Measurements from ENCODE around the gene SLC27A4.

The SLC27A4 gene

DNA sequence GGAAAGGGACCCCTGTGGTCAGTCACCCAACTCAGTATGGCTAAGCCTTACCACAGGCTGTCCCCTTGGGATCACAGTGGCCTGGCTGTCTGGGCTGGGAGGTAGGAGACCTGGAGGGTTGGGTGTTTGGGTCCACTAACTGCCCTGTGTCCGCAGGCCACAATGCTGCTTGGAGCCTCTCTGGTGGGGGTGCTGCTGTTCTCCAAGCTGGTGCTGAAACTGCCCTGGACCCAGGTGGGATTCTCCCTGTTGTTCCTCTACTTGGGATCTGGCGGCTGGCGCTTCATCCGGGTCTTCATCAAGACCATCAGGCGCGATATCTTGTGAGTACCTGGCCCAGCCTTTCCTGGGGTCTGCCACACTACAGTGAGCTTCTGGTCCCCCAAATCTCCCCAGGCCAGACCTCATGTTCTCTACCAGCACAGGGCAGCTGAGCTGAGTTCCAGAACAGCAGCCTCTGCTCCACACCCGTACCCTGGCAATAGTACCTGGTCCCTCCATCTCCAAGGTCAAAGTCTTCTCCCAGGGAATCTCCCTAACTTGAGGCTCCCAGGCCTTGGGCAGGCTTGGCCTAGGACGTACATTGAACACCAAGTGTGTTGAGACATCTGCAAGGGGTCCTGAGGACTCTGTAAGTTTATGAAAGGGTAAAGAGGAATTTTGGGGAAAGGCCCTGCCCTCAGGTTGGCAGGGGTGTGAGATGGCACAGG lies 2.8 kb downstream of the SLC27A4 start:
- H3K27ac Mint-ChIP-seq: no peak overlapping the region
- H3K4me3 Mint-ChIP-seq: no peak overlapping the region
- H3K27me3 Mint-ChIP-seq: no peaks in the 10 kb centered on the region
- no peak for ATAC-seq
- peaks cover 29% of the 10 kb centered on the region for H3K36me3 Mint-ChIP-seq
- no peaks in the 10 kb centered on the region for H3K9me3 Mint-ChIP-seq
- peaks cover 9% of the 10 kb centered on the region for H3K4me1 Mint-ChIP-seq

DNA sequence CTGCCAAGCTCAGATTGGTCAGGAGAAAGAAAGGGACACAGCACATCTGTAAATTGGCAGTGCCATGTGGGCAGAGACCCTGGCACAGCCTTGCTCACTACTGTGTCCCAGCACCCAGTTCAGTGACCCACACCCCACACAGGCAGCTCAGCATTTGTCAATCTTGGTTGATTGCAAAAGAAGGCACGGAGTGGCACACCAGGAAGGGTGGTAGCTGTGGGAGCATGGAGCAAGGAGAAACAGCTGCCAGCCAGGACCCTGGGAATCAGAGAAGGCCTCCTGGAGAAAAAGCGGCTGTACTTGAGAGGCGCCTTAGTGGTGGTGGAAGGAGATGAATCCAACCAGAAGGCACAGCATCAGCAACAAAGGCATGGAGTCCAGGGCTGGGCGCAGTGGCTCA lies 3.5 kb downstream of the SLC27A4 start:
- H3K4me3 Mint-ChIP-seq: no peak overlapping the region
- peaks cover 9% of the 10 kb centered on the region for H3K4me1 Mint-ChIP-seq
- H3K36me3 Mint-ChIP-seq: peaks cover 30% of the 10 kb centered on the region
- H3K27ac Mint-ChIP-seq: no peak overlapping the region
- no peaks in the 10 kb centered on the region for H3K27me3 Mint-ChIP-seq
- ATAC-seq: no peak
- no peaks in the 10 kb centered on the region for H3K9me3 Mint-ChIP-seq

DNA sequence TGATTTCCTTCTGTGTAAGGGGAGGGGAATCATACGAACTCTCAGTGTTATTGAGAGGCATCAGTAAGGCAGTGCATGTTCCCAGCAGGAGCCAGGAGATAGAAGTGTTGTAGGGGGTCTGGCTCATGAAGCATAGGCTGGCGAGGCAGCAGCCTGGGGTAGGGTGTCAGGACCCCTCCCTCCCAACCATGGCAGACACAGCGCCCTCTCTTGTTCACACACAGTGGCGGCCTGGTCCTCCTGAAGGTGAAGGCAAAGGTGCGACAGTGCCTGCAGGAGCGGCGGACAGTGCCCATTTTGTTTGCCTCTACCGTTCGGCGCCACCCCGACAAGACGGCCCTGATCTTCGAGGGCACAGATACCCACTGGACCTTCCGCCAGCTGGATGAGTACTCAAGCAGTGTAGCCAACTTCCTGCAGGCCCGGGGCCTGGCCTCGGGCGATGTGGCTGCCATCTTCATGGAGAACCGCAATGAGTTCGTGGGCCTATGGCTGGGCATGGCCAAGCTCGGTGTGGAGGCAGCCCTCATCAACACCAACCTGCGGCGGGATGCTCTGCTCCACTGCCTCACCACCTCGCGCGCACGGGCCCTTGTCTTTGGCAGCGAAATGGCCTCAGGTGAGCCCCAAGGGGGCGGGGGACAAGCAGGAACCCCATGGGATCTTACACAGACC lies 4.7 kb downstream of the SLC27A4 start:
- Mint-ChIP-seq H3K9me3 (no peaks in the 10 kb centered on the region), H3K4me1 (peaks cover 9% of the 10 kb centered on the region), H3K4me3 (no peak overlapping the region), H3K27ac (no peak overlapping the region), H3K36me3 (peaks cover 42% of the 10 kb centered on the region), H3K27me3 (no peaks in the 10 kb centered on the region)
- no peak for ATAC-seq

DNA sequence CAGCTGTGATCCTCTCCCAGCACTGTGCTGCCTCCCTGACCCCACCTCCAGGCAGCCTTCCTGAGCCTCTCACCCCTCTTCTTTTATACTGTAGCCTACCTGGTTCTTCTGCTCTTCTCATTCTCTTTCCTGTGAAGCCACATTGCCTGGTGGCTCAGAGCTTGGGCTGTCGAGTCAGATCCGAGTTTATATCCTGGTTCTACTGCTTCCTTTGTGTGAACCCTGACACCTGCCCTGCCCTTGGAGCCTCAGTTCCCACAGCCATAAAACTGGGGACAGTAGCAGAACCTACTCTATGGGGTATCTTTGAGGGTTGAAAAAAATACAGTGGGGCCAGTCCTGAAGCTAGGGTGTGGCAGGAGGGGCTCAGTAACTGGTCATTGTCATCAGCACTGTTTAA lies 8.8 kb downstream of the SLC27A4 start:
- H3K27ac Mint-ChIP-seq: no peak overlapping the region
- H3K27me3 Mint-ChIP-seq: no peaks in the 10 kb centered on the region
- no peak overlapping the region for H3K4me3 Mint-ChIP-seq
- H3K4me1 Mint-ChIP-seq: no peaks in the 10 kb centered on the region
- H3K9me3 Mint-ChIP-seq: no peaks in the 10 kb centered on the region
- ATAC-seq: no peak
- peaks cover 57% of the 10 kb centered on the region for H3K36me3 Mint-ChIP-seq

DNA sequence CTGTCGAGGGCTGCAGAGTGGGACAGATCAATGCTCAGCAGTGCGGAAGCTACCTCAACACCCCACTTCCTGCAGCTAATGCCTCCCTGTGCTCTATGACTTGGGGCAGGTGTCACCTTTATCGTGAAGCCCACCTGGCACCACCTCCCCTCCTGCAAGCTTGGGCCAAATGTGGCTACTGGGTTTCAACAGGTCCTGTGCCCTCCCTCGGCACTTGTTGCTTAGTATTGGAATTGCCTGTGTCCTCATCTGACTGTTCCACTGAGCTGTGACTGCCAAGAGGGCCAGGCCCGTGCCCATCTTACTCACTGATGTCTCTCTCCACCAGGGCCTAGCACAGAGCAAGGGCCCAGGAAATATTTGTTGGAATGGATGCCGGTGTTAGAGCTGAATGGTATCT lies 9.4 kb downstream of the SLC27A4 start:
- H3K27ac Mint-ChIP-seq: no peak overlapping the region
- no peak overlapping the region for H3K4me3 Mint-ChIP-seq
- H3K9me3 Mint-ChIP-seq: no peaks in the 10 kb centered on the region
- peaks cover 53% of the 10 kb centered on the region for H3K36me3 Mint-ChIP-seq
- no peaks in the 10 kb centered on the region for H3K4me1 Mint-ChIP-seq
- no peaks in the 10 kb centered on the region for H3K27me3 Mint-ChIP-seq
- ATAC-seq: no peak

DNA sequence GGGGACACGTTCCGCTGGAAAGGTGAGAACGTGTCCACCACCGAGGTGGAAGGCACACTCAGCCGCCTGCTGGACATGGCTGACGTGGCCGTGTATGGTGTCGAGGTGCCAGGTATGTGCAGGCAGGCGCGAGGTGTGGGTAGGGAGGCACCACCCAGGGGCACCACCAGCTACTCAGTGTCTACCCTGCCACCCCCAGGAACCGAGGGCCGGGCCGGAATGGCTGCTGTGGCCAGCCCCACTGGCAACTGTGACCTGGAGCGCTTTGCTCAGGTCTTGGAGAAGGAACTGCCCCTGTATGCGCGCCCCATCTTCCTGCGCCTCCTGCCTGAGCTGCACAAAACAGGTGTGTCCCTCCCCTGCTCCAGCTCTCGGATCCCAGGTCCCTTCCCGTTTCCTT lies 15.1 kb downstream of the SLC27A4 start:
- no peaks in the 10 kb centered on the region for H3K4me1 Mint-ChIP-seq
- ATAC-seq: no peak
- H3K4me3 Mint-ChIP-seq: no peak overlapping the region
- H3K27me3 Mint-ChIP-seq: no peaks in the 10 kb centered on the region
- peaks cover 40% of the 10 kb centered on the region for H3K36me3 Mint-ChIP-seq
- H3K9me3 Mint-ChIP-seq: no peaks in the 10 kb centered on the region
- H3K27ac Mint-ChIP-seq: no peak overlapping the region

DNA sequence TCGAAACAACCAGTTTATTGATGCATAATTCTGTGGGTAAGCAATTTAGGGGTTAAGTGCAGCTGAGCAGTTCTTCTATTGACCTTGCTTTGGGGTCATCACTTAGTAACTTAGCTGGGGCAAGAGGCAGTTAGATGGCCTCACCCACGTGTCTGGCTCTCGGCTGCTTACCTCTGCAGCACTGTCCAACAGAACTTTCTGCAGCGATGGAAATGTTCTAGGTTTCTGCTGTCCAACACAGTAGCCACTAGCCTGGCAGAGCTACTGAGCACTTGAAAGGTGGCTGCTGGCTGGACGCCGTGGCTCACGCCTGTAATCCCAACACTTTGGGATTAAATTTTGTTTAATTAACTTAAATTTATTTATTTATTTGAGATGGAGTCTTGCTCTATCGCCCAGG lies 17.8 kb downstream of the SLC27A4 start:
- no peak for ATAC-seq
- peaks cover 11% of the 10 kb centered on the region for H3K4me1 Mint-ChIP-seq
- no peak overlapping the region for H3K27ac Mint-ChIP-seq
- no peak overlapping the region for H3K4me3 Mint-ChIP-seq
- H3K9me3 Mint-ChIP-seq: no peaks in the 10 kb centered on the region
- H3K27me3 Mint-ChIP-seq: no peaks in the 10 kb centered on the region
- H3K36me3 Mint-ChIP-seq: peaks cover 22% of the 10 kb centered on the region

DNA sequence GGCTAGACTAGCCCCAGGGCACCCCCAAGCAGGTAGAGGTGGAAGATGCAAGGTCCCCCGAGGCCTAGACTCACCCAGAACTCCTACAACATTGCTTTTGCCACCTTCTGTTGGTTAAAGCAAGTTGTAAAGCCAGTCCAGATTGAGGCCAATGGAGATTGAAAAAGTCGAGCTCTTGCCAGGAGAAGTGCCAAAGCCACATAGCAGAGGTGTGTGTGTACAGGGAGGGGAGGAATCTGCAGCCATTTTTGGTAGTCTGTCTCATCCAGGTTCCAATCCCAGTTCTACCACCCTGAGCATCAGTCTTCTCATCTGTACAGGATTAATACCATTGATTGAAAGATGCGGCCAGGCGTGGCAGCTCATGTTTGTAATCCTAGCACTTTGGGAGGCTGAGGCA lies 18.5 kb downstream of the SLC27A4 start:
- peaks cover 11% of the 10 kb centered on the region for H3K4me1 Mint-ChIP-seq
- no peaks in the 10 kb centered on the region for H3K9me3 Mint-ChIP-seq
- no peaks in the 10 kb centered on the region for H3K27me3 Mint-ChIP-seq
- no peak overlapping the region for H3K27ac Mint-ChIP-seq
- peaks cover 16% of the 10 kb centered on the region for H3K36me3 Mint-ChIP-seq
- no peak for ATAC-seq
- H3K4me3 Mint-ChIP-seq: no peak overlapping the region

DNA sequence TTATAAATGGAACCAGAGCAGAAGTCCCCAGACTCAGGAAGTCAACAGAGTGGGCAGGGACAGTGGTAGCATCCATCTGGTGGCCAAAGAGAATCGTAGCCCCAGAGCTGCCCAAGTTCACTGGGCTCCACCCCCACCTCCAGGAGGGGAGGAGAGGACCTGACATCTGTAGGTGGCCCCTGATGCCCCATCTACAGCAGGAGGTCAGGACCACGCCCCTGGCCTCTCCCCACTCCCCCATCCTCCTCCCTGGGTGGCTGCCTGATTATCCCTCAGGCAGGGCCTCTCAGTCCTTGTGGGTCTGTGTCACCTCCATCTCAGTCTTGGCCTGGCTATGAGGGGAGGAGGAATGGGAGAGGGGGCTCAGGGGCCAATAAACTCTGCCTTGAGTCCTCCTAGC lies 20.5 kb downstream of the SLC27A4 start:
- H3K27me3 Mint-ChIP-seq: peaks cover 10% of the 10 kb centered on the region
- H3K4me1 Mint-ChIP-seq: peaks cover 16% of the 10 kb centered on the region
- peaks cover 13% of the 10 kb centered on the region for H3K36me3 Mint-ChIP-seq
- H3K9me3 Mint-ChIP-seq: no peaks in the 10 kb centered on the region
- no peak overlapping the region for H3K4me3 Mint-ChIP-seq
- no peak overlapping the region for H3K27ac Mint-ChIP-seq
- ATAC-seq: no peak

DNA sequence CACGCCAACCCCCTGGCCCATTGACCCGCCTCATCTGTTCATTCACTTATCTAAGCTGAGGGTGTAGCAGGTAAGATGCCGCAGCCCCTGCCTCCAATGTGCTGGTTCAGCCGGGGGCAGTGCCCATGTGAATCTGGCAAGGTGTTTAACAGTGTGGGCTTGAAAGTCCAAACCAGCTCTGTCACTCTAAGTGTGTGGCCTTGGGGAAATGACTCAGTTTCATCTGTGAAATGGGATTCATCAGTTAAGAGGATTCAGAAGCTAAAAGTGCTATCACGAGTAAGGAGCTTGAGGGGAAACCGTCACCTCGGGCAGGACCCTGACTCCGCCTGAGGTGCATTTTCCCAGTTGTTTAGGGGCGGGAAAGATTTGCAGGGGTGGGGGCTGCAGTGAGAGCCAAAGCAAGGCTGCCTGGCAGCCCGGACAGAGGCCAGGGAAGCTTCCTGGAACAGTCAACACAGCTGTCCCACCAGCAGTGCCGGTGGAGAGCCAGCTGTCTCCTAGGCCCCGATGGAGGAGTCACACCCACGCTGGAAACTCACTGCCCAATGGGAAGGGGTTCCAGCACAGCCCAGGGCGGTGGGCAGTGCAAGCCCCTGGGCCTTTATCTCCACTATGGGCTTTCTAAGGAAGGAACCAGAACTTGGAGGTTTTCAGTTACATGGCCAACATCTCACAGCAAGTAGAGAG lies 21.1 kb downstream of the SLC27A4 start:
- no peak for ATAC-seq
- Mint-ChIP-seq H3K4me3 (peak overlapping the region; percentile 96), H3K4me1 (peaks cover 16% of the 10 kb centered on the region), H3K36me3 (peaks cover 7% of the 10 kb centered on the region), H3K9me3 (no peaks in the 10 kb centered on the region), H3K27ac (peak overlapping the region; percentile 47), H3K27me3 (peaks cover 13% of the 10 kb centered on the region)

DNA sequence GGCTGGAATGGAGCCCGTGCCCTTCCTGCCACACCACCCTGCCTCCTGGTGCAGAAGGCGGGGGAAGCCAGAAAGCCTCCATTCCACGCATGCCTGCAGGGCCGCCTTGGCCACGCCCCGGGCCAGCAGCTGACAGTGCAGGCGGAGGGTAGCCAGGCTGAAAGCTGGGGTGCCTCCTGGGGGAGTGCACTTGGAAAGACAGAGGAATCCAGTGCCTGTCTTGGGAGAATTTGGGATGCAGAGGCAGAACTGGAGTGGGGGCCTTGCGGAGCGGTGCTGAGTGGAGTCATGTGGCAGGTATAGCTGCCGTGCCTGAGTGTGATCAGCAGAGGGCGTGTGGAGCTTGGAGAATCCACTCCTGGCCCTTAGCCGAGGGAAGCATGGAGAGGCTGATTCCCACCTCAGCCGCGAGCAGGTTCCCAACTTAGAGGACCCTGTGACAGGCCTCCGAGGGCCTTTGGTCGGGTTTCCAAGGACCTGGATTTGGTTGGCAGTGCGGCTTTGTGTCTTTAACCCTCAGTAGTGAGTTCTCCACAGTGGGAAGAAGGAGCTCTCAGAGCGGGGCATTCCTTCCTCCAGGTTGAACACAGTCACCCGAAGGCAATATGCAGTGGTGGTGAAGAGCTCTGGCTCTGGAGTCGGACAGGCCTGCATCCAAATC lies 21.8 kb downstream of the SLC27A4 start:
- Mint-ChIP-seq H3K4me1 (peaks cover 16% of the 10 kb centered on the region), H3K36me3 (peaks cover 6% of the 10 kb centered on the region), H3K27ac (peak overlapping the region; percentile 47), H3K9me3 (no peaks in the 10 kb centered on the region), H3K4me3 (peak overlapping the region; percentile 96), H3K27me3 (peaks cover 19% of the 10 kb centered on the region)
- peak; percentile 84 for ATAC-seq

DNA sequence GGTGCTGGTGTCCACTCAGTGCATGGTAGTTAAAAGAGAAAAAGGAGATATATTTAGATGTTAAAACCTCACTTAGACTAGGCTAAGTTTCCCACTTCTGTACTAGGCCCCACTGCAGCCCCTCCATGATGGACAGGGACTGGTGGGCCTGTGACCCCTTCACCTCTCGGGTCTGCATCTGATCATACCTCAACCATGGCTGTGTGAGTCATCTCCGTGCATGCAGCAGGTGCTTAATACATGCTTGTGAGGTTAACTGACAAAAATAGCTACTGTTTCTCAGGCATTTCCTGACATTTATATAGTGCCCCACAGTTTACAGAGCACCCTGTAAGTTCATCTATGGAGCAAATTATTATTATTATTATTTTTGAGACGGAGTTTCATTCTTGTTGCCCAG lies 22.4 kb downstream of the SLC27A4 start:
- Mint-ChIP-seq H3K27me3 (peaks cover 22% of the 10 kb centered on the region), H3K9me3 (no peaks in the 10 kb centered on the region), H3K27ac (no peak overlapping the region), H3K36me3 (no peaks in the 10 kb centered on the region), H3K4me3 (no peak overlapping the region), H3K4me1 (peaks cover 16% of the 10 kb centered on the region)
- ATAC-seq: no peak

DNA sequence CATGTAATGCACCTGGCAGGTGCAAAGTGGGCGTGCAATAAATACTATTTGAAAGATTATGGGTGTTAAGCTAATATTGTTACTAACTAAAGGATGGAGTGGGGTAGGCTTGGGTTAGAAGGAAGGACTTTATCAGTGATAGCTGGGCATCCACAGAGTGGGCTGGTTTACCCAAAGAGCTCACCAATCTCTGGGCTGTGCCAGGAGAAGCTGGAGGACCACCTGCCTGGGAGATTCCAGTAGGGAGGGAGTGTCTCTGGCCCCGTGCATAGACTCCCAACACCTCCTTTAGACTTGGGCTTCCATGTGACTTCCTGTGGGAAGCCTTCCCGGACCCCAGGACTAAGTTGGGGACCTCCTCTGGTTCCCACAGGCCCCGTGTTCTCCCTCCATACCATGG lies 25.2 kb downstream of the SLC27A4 start:
- no peaks in the 10 kb centered on the region for H3K9me3 Mint-ChIP-seq
- H3K27ac Mint-ChIP-seq: peak overlapping the region; percentile 66
- ATAC-seq: no peak
- no peak overlapping the region for H3K4me3 Mint-ChIP-seq
- no peaks in the 10 kb centered on the region for H3K36me3 Mint-ChIP-seq
- peaks cover 22% of the 10 kb centered on the region for H3K27me3 Mint-ChIP-seq
- peaks cover 21% of the 10 kb centered on the region for H3K4me1 Mint-ChIP-seq

DNA sequence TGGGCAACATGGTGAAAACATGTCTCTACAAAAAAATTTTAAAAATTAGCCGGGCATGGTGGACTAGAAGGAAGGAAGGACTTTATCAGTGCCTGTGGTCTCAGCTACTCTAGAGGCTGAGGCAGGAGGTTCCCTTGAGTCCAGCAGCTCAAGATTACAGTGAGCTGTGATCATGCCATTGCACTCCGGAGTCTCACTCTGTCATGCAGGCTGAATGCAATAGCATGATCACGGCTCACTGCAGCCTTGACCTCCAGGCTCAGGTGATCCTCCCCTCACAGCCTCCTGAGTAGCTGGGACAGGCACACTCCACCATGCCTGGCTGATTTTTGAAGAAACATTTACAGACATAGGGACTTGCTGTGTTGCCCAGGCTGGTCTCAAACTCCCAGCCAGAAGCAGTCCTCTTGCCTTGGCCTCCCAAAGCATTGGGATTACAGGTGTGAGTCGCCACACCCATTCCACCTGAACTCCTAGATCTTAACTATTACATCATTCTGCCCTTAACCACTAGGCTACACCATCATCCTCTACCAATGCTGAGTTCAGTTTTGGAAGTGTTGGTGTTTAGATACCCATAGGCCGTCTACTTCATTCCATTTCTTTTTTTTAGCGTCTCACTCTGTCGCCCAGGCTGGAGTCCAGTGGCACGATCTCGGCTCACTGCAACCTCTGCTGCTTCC lies 28.8 kb downstream of the SLC27A4 start:
- H3K9me3 Mint-ChIP-seq: no peaks in the 10 kb centered on the region
- ATAC-seq: no peak
- H3K4me1 Mint-ChIP-seq: peaks cover 36% of the 10 kb centered on the region
- H3K27me3 Mint-ChIP-seq: peaks cover 22% of the 10 kb centered on the region
- H3K4me3 Mint-ChIP-seq: no peak overlapping the region
- H3K27ac Mint-ChIP-seq: no peak overlapping the region
- H3K36me3 Mint-ChIP-seq: peaks cover 6% of the 10 kb centered on the region

DNA sequence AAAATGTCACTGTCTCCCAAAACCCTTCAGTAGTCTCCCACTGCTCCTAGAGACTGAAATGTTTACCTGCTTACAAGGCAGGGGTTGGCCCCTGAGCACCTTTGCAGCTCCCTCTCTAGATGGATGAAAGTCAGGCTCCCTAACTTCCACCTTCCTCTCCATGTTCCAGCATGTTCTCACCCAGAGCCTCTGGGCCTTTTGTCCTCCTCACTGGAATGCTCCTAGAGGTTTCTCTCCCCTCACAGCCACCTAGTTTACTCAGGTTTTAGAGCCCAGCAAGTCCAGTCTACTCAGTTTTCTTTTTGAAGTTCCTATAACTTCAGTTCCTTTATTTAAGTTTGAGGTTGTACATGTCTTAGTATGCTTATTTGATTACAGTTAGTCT lies 30.0 kb downstream of the SLC27A4 start:
- no peaks in the 10 kb centered on the region for H3K9me3 Mint-ChIP-seq
- H3K36me3 Mint-ChIP-seq: peaks cover 6% of the 10 kb centered on the region
- H3K27me3 Mint-ChIP-seq: peaks cover 17% of the 10 kb centered on the region
- ATAC-seq: no peak
- peaks cover 32% of the 10 kb centered on the region for H3K4me1 Mint-ChIP-seq
- peak overlapping the region; percentile 89 for H3K27ac Mint-ChIP-seq
- H3K4me3 Mint-ChIP-seq: peak overlapping the region; percentile 92

Measured in stimulated activated memory B cell treated with anti-CD40 and anti-IgM and Interleukin-4, amounts not matched to agents 10 μg/mL and 1 μg/mL and 100 μg/mL, for 72 hours (primary cell).